Measurements from ENCODE around the gene SLC15A4.

SLC15A4 gene

DNA sequence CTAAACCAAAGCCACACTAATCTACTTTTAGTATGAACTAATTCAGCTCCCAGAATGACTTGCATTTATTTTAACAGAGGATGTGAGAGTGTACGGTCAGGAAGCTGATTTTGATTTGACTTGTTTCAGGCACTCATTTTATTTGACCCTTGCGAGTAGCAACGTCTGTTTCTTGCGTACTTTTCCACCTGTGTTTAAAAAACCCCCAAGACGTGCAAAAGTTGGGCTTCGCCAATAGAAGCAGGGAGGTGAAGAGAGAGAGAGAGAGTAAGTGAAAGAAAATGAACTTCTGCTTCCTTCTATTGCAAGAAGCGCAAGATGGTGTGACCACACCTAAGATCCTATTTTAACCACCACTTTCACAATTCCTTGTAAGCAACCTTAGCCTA lies 6.7 kb upstream of the SLC15A4 start:
- ChIA-PET CTCF (interaction anchor here (1.0 to 1.7 kb wide), 2 partner anchors 9 to 37 kb away, joined by 3 to 6 read pairs; no protein-coding TSS in a partner anchor), POLR2A (no interaction called here)
- WGBS (ENCODE audit: insufficient coverage), result 0% methylated on average over 4 of the region's 7 CpGs
- peak in 2 of 3 donors; percentile 84 to 90 for DNase-seq
- H3K27me3 ChIP-seq (replicated peaks in 2 of 5; ENCODE audit: control insufficient read depth in 4 of 5, insufficient read depth in 5 of 5, low read length in 4 of 5), result no peaks in the 10 kb centered on the region
- H3K4me3 ChIP-seq (ENCODE audit: control insufficient read depth in 1 of 7, extremely low read depth in 1 of 7, insufficient read depth in 4 of 7, low read depth in 2 of 7, low read length in 6 of 7), result peak overlapping the region in 5 of 7 experiments; percentile 8 to 57 (median 50)
- H3K9me3 ChIP-seq (ENCODE audit: control extremely low read depth in 1 of 5, control insufficient read depth in 4 of 5, insufficient read depth in 2 of 5, low read depth in 1 of 5, low read length in 4 of 5), result no peaks in the 10 kb centered on the region
- H3K4me1 ChIP-seq (ENCODE audit: control extremely low read depth in 1 of 4, control insufficient read depth in 4 of 4, insufficient read depth in 4 of 4, low read length in 3 of 4), result peaks cover 8 to 17% (median 13%) of the 10 kb centered on the region in 4 experiments
- H3K27ac ChIP-seq (ENCODE audit: insufficient read depth in 1 of 2, low read depth in 1 of 2, low read length in 2 of 2, poor library complexity in 1 of 2, severe bottlenecking in 2 of 2), result peak overlapping the region in 1 of 2 experiments; percentile 12
- no peaks in the 10 kb centered on the region for H3K36me3 ChIP-seq (ENCODE audit: control insufficient read depth in 4 of 4, insufficient read depth in 4 of 4, low read length in 3 of 4)

DNA sequence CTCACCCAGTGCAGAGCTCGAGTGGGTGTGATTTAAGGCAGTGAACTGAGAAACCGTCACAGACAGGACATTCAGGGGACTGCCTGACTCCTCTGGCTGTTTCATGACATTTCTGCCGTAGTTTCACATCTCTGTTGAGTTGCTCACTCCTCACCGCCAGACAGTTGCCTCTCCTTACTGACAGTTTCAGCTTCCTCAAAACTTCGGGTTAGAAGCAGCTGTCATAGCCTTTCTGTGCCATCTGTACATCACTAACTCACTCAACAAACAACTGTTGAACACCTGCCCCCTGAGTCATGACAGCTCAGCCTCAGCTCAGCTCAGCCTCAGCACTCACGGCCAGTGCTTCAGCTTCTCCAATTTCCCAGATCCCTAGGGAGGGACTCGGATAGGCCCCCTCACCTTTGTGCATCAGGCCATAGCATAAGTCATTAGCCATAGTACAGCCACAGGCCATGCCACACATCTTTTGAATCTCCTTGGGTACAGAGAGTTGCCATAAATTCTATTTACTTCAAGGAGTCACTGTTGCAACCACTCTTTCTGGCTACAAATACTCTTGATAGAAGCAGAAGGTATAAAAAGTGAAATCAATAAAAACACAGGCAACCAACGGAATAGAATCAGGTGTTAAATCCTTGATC lies 6.2 kb upstream of the SLC15A4 start:
- POLR2A ChIA-PET, result no interaction called here
- Histone ChIP-seq H3K4me1 (ENCODE audit: control extremely low read depth in 1 of 4, control insufficient read depth in 4 of 4, insufficient read depth in 4 of 4, low read length in 3 of 4) (peaks cover 8 to 17% (median 13%) of the 10 kb centered on the region in 4 experiments), H3K27me3 (replicated peaks in 2 of 5; ENCODE audit: control insufficient read depth in 4 of 5, insufficient read depth in 5 of 5, low read length in 4 of 5) (no peaks in the 10 kb centered on the region), H3K9me3 (ENCODE audit: control extremely low read depth in 1 of 5, control insufficient read depth in 4 of 5, insufficient read depth in 2 of 5, low read depth in 1 of 5, low read length in 4 of 5) (no peaks in the 10 kb centered on the region), H3K4me3 (ENCODE audit: control insufficient read depth in 1 of 7, extremely low read depth in 1 of 7, insufficient read depth in 4 of 7, low read depth in 2 of 7, low read length in 6 of 7) (peak overlapping the region in 4 of 7 experiments; percentile 8 to 57 (median 38)), H3K27ac (ENCODE audit: insufficient read depth in 1 of 2, low read depth in 1 of 2, low read length in 2 of 2, poor library complexity in 1 of 2, severe bottlenecking in 2 of 2) (no peak overlapping the region), H3K36me3 (ENCODE audit: control insufficient read depth in 4 of 4, insufficient read depth in 4 of 4, low read length in 3 of 4) (no peaks in the 10 kb centered on the region)
- CTCF ChIA-PET, result interaction anchor here (1.0 to 1.7 kb wide), 2 partner anchors 8 to 36 kb away, joined by 3 to 6 read pairs; no protein-coding TSS in a partner anchor
- WGBS (ENCODE audit: insufficient coverage), result 70% methylated on average over 6 of the region's 8 CpGs
- DNase-seq, result peak in 2 of 3 donors; percentile 78 to 87

DNA sequence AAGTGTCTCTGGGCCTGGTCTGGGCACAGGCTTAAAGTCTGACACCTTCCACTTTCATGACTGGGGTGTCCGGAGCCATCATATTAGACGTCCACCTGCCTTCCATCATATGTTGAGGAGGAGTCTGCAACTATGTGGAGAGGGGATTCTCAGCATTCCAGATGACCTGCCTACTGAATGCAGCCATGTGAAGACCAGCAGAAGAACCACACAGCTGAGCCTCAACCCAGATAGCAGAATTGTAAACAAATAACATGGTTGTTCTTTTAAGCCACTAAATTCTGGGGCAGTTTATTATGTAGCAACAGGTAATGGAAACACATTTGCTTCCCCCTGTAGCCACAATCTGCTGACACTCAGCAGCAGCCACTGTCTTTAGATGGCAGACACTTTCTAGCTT lies 4.0 kb upstream of the SLC15A4 start:
- CTCF ChIA-PET, result interaction anchor here (1.2 to 1.4 kb wide), 3 partner anchors 16 to 41 kb away, joined by 3 to 4 read pairs (median 3); no protein-coding TSS in a partner anchor
- Histone ChIP-seq H3K27me3 (replicated peaks in 2 of 5; ENCODE audit: control insufficient read depth in 4 of 5, insufficient read depth in 5 of 5, low read length in 4 of 5) (no peaks in the 10 kb centered on the region), H3K27ac (ENCODE audit: insufficient read depth in 1 of 2, low read depth in 1 of 2, low read length in 2 of 2, poor library complexity in 1 of 2, severe bottlenecking in 2 of 2) (no peak overlapping the region), H3K36me3 (ENCODE audit: control insufficient read depth in 4 of 4, insufficient read depth in 4 of 4, low read length in 3 of 4) (no peaks in the 10 kb centered on the region), H3K4me1 (ENCODE audit: control extremely low read depth in 1 of 4, control insufficient read depth in 4 of 4, insufficient read depth in 4 of 4, low read length in 3 of 4) (peaks cover 17 to 31% (median 25%) of the 10 kb centered on the region in 4 experiments), H3K9me3 (ENCODE audit: control extremely low read depth in 1 of 5, control insufficient read depth in 4 of 5, insufficient read depth in 2 of 5, low read depth in 1 of 5, low read length in 4 of 5) (no peaks in the 10 kb centered on the region), H3K4me3 (ENCODE audit: control insufficient read depth in 1 of 7, extremely low read depth in 1 of 7, insufficient read depth in 4 of 7, low read depth in 2 of 7, low read length in 6 of 7) (no peak overlapping the region)
- WGBS (ENCODE audit: insufficient coverage), result 100% methylated on average over 2 of the region's 2 CpGs
- POLR2A ChIA-PET, result no interaction called here
- no peak for DNase-seq

DNA sequence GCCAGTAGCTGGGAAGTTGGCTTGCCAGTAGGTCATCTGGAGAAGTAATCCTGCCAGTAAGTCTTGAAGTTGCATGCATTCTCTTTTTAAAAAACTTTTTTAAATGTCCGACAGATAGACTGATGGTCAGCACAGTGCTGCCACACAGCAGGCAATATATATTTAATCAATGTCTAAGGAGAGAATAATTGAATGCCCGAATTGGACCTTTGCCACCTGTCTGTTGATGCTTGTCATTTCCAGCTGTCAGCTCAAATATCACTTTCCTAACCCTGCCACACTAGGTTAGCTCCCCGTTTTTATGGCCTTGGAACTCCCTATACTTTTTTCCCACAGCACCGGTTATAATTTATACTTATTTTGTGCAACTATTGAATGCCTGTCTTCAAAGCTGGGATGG lies 2.1 kb upstream of the SLC15A4 start:
- 100% methylated on average over 2 of the region's 4 CpGs for WGBS (ENCODE audit: insufficient coverage)
- Histone ChIP-seq H3K9me3 (ENCODE audit: control extremely low read depth in 1 of 5, control insufficient read depth in 4 of 5, insufficient read depth in 2 of 5, low read depth in 1 of 5, low read length in 4 of 5) (no peaks in the 10 kb centered on the region), H3K27me3 (replicated peaks in 2 of 5; ENCODE audit: control insufficient read depth in 4 of 5, insufficient read depth in 5 of 5, low read length in 4 of 5) (no peaks in the 10 kb centered on the region), H3K36me3 (ENCODE audit: control insufficient read depth in 4 of 4, insufficient read depth in 4 of 4, low read length in 3 of 4) (peaks cover 0 to 1% (median 0%) of the 10 kb centered on the region in 4 experiments), H3K4me3 (ENCODE audit: control insufficient read depth in 1 of 7, extremely low read depth in 1 of 7, insufficient read depth in 4 of 7, low read depth in 2 of 7, low read length in 6 of 7) (no peak overlapping the region), H3K4me1 (ENCODE audit: control extremely low read depth in 1 of 4, control insufficient read depth in 4 of 4, insufficient read depth in 4 of 4, low read length in 3 of 4) (peaks cover 16 to 47% (median 42%) of the 10 kb centered on the region in 4 experiments), H3K27ac (ENCODE audit: insufficient read depth in 1 of 2, low read depth in 1 of 2, low read length in 2 of 2, poor library complexity in 1 of 2, severe bottlenecking in 2 of 2) (no peak overlapping the region)
- no peak for DNase-seq
- CTCF ChIA-PET, result interaction anchor here (0.8 kb wide), 1 partner anchor 8 kb away, joined by 3 read pairs; no protein-coding TSS in a partner anchor
- POLR2A ChIA-PET, result no interaction called here

DNA sequence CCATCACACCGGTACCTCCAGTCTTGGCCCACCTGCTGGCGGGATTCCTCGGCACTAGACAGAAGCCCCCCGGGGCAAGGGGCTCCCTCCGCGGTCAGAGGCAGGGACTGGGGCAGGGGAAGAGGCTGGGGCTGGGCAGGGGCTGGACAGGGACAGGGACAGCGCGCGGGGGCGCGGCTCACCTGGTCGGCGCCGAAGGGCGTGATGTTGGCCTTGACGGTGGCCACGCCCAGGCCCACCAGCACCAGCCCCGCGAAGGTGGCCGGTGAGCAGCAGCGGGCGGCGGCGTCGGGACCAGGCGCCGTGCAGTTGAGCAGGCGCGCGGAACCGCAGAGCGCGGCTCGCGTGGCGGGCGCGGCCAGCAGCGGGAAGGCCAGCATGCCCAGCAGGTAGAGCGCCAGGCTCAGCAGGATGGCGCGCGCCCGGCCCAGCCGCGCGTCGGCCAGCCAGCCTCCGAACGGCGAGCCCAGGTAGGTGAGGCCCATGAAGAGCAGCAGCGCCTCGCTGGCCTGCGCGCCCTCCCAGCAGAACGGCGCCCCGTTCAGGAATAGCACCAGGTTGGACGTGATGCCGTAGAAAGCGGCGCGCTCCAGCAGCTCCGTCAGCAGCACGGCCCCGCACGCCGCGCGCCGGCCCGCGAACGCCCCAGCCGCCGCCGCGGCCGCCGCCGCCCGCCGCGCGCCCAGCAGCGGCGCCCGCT lies 392 bp downstream of the SLC15A4 start:
- no peaks in the 10 kb centered on the region for H3K27me3 ChIP-seq (replicated peaks in 2 of 5; ENCODE audit: control insufficient read depth in 4 of 5, insufficient read depth in 5 of 5, low read length in 4 of 5)
- ChIA-PET CTCF (interaction anchor here (1.2 kb wide), 1 partner anchor 34 kb away, joined by 3 read pairs; no protein-coding TSS in a partner anchor), POLR2A (interaction anchor here (0.7 kb wide), 1 partner anchor 1260 kb away, joined by 3 read pairs; no protein-coding TSS in a partner anchor)
- peaks cover 3 to 42% (median 38%) of the 10 kb centered on the region in 4 experiments for H3K4me1 ChIP-seq (ENCODE audit: control extremely low read depth in 1 of 4, control insufficient read depth in 4 of 4, insufficient read depth in 4 of 4, low read length in 3 of 4)
- peak overlapping the region; percentile 68 to 89 (median 83) for H3K4me3 ChIP-seq (ENCODE audit: control insufficient read depth in 1 of 7, extremely low read depth in 1 of 7, insufficient read depth in 4 of 7, low read depth in 2 of 7, low read length in 6 of 7)
- no peaks in the 10 kb centered on the region for H3K9me3 ChIP-seq (ENCODE audit: control extremely low read depth in 1 of 5, control insufficient read depth in 4 of 5, insufficient read depth in 2 of 5, low read depth in 1 of 5, low read length in 4 of 5)
- WGBS (ENCODE audit: insufficient coverage), result under 1% methylated on average over 82 of the region's 88 CpGs
- peaks cover 2 to 11% (median 5%) of the 10 kb centered on the region in 4 experiments for H3K36me3 ChIP-seq (ENCODE audit: control insufficient read depth in 4 of 4, insufficient read depth in 4 of 4, low read length in 3 of 4)
- DNase-seq, result no peak
- H3K27ac ChIP-seq (ENCODE audit: insufficient read depth in 1 of 2, low read depth in 1 of 2, low read length in 2 of 2, poor library complexity in 1 of 2, severe bottlenecking in 2 of 2), result peak overlapping the region in 1 of 2 experiments; percentile 68

DNA sequence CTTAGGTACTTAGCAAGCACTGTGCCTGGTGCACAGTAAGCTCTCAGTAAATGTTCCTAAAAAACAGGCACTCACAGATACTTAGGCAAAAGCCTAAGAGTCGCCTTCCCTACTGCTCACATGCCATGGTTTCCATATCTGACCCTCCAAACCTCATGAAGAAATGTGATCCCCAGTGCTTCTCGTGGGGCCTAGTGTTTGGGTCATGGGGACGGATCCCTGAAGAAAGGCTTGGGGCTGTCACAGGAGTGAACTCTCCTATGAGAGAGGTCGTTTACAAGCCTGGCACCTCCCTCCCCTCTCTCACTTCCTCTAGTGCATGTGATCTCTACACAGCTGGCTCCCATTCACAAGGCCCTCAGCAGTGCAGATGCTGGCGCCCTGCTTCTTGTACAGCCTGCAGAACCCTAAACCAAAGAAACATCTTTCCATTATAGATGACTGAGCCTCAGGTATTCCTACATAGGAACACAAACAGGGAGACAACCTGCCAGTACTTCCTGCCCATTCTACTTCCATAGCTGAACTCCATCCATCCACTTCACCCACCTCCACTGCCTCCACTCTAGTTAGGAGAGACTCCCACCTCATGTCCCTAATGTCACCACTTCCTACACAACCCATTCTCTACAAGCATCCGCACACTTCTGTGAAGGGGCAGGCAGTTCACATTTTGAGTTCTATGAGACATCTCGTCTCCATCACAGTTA lies 2.9 kb downstream of the SLC15A4 start:
- Histone ChIP-seq H3K4me3 (ENCODE audit: control insufficient read depth in 1 of 7, extremely low read depth in 1 of 7, insufficient read depth in 4 of 7, low read depth in 2 of 7, low read length in 6 of 7) (peak overlapping the region in 1 of 7 experiments; percentile 7), H3K27ac (ENCODE audit: insufficient read depth in 1 of 2, low read depth in 1 of 2, low read length in 2 of 2, poor library complexity in 1 of 2, severe bottlenecking in 2 of 2) (no peak overlapping the region), H3K27me3 (replicated peaks in 2 of 5; ENCODE audit: control insufficient read depth in 4 of 5, insufficient read depth in 5 of 5, low read length in 4 of 5) (no peaks in the 10 kb centered on the region), H3K4me1 (ENCODE audit: control extremely low read depth in 1 of 4, control insufficient read depth in 4 of 4, insufficient read depth in 4 of 4, low read length in 3 of 4) (peaks cover 15 to 62% (median 53%) of the 10 kb centered on the region in 4 experiments), H3K9me3 (ENCODE audit: control extremely low read depth in 1 of 5, control insufficient read depth in 4 of 5, insufficient read depth in 2 of 5, low read depth in 1 of 5, low read length in 4 of 5) (no peaks in the 10 kb centered on the region), H3K36me3 (ENCODE audit: control insufficient read depth in 4 of 4, insufficient read depth in 4 of 4, low read length in 3 of 4) (peaks cover 2 to 11% (median 5%) of the 10 kb centered on the region in 4 experiments)
- ChIA-PET POLR2A (no interaction called here), CTCF (interaction anchor here (0.9 to 3.6 kb wide), 4 partner anchors 9 to 35 kb away, joined by 3 to 12 read pairs (median 5); no protein-coding TSS in a partner anchor)
- WGBS (ENCODE audit: insufficient coverage), result 45% methylated on average over 4 of the region's 7 CpGs
- DNase-seq, result peak; percentile 48 to 85 (median 73)
